ENCODE results near the gene LMX1A. TPM values are rescaled to one million over a fixed set of nuclear protein-coding genes. Genes with fewer than 3 reads are reported as not detected.

Gene LMX1A
- total RNA-seq, 1 experiment from 2014 or later: not detected

DNA sequence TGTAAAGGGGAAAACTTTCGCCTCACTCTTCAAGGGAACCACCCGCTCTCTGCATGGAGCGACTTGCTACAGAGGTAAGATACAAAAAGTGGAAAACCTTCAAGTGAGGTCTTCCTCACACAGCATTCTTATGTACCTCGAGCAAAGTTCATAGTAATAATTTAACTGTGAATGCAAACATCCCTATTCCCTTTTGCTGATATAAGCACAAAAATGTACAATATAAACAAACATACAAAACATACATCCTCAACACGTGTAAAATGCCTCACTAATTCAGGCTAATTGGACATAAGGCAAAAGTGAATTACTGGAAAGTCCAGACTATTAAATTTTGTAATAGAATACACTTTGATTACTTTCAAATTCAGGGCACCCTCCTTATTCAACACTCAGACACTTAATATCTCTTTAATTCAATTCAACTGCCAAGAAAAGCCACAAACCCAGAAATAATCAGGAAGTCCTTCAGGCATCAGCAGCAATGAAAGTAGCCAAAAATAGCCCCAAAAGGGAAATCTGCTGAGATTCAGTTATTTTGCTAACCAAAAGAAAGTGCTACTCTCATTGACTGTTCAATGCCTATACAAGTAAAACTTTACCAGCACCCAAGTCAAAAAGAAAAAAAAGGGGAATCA, 15.2 kb upstream of the LMX1A start:
- no peaks in the 10 kb centered on the region for H3K9me3 ChIP-seq (ENCODE audit: control insufficient read depth, insufficient read depth, low read depth, low read length)
- no peaks in the 10 kb centered on the region for H3K36me3 ChIP-seq (ENCODE audit: control insufficient read depth, insufficient read depth, low read length)
- in situ Hi-C loops (cut with HindIII; ENCODE audit: low pct_unique_long_range_greater_than_20kb, low sequenced_read_pairs): no loop called here
- POLR2A ChIA-PET: no interaction called here
- CTCF ChIA-PET: no interaction called here
- no TSS peak for BruUV-seq (replicated peaks)
- H3K4me1 ChIP-seq (ENCODE audit: control insufficient read depth, insufficient read depth, low read length): no peaks in the 10 kb centered on the region
- H3K27ac ChIP-seq (ENCODE audit: low read length): no peak overlapping the region
- no peak overlapping the region for H3K4me3 ChIP-seq (ENCODE audit: low read depth in 2 of 2, low read length in 2 of 2)
- intact Hi-C loops (cut with micrococcal nuclease; ENCODE audit: unreplicated experiment): loop anchor here (2.0 kb wide), 1 partner anchor 227 kb away; no protein-coding TSS in a partner anchor
- peaks cover 5% of the 10 kb centered on the region; the same call in 1 of the 2 replicates for H3K27me3 ChIP-seq (ENCODE audit: control insufficient read depth, insufficient read depth, low read length)
- DNase-seq (ENCODE audit: low read depth, low spot score) (no peak), ATAC-seq (no peak)
- TF ChIP-seq SIN3A (IDR thresholded peaks at IDR 0.05; ENCODE audit: borderline replicate concordance, insufficient read depth, low read depth, low read length) (no peak), TCF7L2 (IDR thresholded peaks at IDR 0.05; ENCODE audit: low read depth, low read length) (no peak), POLR2AphosphoS5 (IDR thresholded peaks at IDR 0.05; ENCODE audit: low read depth, low read length) (no peak)
- TF ChIP-seq, protein P1, sequence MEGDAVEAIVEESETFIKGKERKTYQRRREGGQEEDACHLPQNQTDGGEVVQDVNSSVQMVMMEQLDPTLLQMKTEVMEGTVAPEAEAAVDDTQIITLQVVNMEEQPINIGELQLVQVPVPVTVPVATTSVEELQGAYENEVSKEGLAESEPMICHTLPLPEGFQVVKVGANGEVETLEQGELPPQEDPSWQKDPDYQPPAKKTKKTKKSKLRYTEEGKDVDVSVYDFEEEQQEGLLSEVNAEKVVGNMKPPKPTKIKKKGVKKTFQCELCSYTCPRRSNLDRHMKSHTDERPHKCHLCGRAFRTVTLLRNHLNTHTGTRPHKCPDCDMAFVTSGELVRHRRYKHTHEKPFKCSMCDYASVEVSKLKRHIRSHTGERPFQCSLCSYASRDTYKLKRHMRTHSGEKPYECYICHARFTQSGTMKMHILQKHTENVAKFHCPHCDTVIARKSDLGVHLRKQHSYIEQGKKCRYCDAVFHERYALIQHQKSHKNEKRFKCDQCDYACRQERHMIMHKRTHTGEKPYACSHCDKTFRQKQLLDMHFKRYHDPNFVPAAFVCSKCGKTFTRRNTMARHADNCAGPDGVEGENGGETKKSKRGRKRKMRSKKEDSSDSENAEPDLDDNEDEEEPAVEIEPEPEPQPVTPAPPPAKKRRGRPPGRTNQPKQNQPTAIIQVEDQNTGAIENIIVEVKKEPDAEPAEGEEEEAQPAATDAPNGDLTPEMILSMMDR (IDR thresholded peaks at IDR 0.05): no peak
- TF ChIP-seq, protein P2, sequence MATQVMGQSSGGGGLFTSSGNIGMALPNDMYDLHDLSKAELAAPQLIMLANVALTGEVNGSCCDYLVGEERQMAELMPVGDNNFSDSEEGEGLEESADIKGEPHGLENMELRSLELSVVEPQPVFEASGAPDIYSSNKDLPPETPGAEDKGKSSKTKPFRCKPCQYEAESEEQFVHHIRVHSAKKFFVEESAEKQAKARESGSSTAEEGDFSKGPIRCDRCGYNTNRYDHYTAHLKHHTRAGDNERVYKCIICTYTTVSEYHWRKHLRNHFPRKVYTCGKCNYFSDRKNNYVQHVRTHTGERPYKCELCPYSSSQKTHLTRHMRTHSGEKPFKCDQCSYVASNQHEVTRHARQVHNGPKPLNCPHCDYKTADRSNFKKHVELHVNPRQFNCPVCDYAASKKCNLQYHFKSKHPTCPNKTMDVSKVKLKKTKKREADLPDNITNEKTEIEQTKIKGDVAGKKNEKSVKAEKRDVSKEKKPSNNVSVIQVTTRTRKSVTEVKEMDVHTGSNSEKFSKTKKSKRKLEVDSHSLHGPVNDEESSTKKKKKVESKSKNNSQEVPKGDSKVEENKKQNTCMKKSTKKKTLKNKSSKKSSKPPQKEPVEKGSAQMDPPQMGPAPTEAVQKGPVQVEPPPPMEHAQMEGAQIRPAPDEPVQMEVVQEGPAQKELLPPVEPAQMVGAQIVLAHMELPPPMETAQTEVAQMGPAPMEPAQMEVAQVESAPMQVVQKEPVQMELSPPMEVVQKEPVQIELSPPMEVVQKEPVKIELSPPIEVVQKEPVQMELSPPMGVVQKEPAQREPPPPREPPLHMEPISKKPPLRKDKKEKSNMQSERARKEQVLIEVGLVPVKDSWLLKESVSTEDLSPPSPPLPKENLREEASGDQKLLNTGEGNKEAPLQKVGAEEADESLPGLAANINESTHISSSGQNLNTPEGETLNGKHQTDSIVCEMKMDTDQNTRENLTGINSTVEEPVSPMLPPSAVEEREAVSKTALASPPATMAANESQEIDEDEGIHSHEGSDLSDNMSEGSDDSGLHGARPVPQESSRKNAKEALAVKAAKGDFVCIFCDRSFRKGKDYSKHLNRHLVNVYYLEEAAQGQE (IDR thresholded peaks at IDR 0.05; ENCODE audit: insufficient read depth in 1 of 2, low read depth in 2 of 2, low read length in 1 of 2): no peak

DNA sequence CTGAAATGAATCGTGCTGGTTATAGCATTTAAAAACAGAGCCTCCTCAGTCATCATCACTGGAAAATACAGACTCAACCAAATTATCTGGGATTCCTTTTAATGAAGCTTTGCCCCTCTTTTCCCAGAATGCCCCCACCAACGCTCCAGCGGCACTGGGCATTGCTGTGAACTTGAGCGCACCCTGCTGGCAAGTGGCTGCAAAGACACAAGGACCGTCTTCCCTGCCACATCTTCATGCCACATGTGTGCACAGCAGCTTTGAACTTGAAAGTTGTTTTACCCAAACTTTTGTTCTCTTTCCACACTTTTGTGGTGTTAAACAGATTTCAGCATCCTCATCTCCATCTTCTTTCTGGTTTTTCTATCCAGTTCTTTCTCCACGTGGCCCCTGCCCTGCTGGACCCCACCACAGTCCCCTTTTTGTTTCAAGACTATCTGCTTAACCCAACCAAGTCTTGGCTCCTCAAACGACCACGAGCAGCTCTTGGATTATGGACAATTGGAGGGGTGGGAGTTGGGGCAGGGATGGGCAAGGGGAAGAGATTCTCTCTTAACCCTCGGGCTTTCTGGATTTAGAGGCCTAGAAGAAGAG, 12.8 kb upstream of the LMX1A start:
- no peak for TF ChIP-seq POLR2AphosphoS5 (IDR thresholded peaks at IDR 0.05; ENCODE audit: low read depth, low read length)
- TF ChIP-seq, protein P1 (IDR thresholded peaks at IDR 0.05): peak; percentile 96
- H3K27ac ChIP-seq (ENCODE audit: low read length): no peak overlapping the region
- no peaks in the 10 kb centered on the region for H3K4me1 ChIP-seq (ENCODE audit: control insufficient read depth, insufficient read depth, low read length)
- no peak overlapping the region for H3K4me3 ChIP-seq (ENCODE audit: low read depth in 2 of 2, low read length in 2 of 2)
- intact Hi-C loops (cut with micrococcal nuclease; ENCODE audit: unreplicated experiment) (loop anchor here (2.0 kb wide), 1 partner anchor 111 kb away; no protein-coding TSS in a partner anchor), in situ Hi-C loops (cut with HindIII; ENCODE audit: low pct_unique_long_range_greater_than_20kb, low sequenced_read_pairs) (no loop called here)
- peak; percentile 75 for ATAC-seq
- H3K27me3 ChIP-seq (ENCODE audit: control insufficient read depth, insufficient read depth, low read length): peaks cover 8% of the 10 kb centered on the region; the same call in 1 of the 2 replicates
- H3K9me3 ChIP-seq (ENCODE audit: control insufficient read depth, insufficient read depth, low read depth, low read length): no peaks in the 10 kb centered on the region
- BruUV-seq (replicated peaks): no TSS peak
- ChIA-PET CTCF (interaction anchor here (3.4 kb wide), 1 partner anchor 240 kb away, joined by 11 read pairs; no protein-coding TSS in a partner anchor), POLR2A (no interaction called here)
- H3K36me3 ChIP-seq (ENCODE audit: control insufficient read depth, insufficient read depth, low read length): no peaks in the 10 kb centered on the region
- peak; percentile 36 for DNase-seq (ENCODE audit: low read depth, low spot score)

All from Panc1 (cell line).